ELF-1 (cell line): ENCODE data around the gene YOD1.
A peak's percentile ranks its signal among the peaks of the same experiment; 100 is the strongest.

Experiments used
- DNase-seq: peaks from one replicate; pipeline ENCODE4 v3.0.0-alpha.2; 2016; ENCODE audit warnings: low read depth, low spot score

Gene YOD1

GRCh38 chr1:207073906-207074820, 23.2 kb upstream of the YOD1 start:
- no peak for DNase-seq

GRCh38 chr1:207072233-207072632, 21.2 kb upstream of the YOD1 start:
- DNase-seq, result no peak

GRCh38 chr1:207071426-207071825, 20.4 kb upstream of the YOD1 start:
- DNase-seq, result no peak

GRCh38 chr1:207070811-207071210, 19.8 kb upstream of the YOD1 start:
- DNase-seq, result no peak

- DNase-seq, result no peak
Measured at GRCh38 chr1:207069858-207070506, 19.0 kb upstream of the YOD1 start.

GRCh38 chr1:207069061-207069460, 18.1 kb upstream of the YOD1 start:
- no peak for DNase-seq

GRCh38 chr1:207067665-207068064, 16.7 kb upstream of the YOD1 start:
- DNase-seq, result no peak

GRCh38 chr1:207067185-207067584, 16.2 kb upstream of the YOD1 start:
- no peak for DNase-seq

GRCh38 chr1:207064561-207064960, 13.6 kb upstream of the YOD1 start:
- DNase-seq, result no peak

- DNase-seq, result no peak
Measured at GRCh38 chr1:207063014-207063413, 12.0 kb upstream of the YOD1 start.

GRCh38 chr1:207062058-207062457, 11.1 kb upstream of the YOD1 start:
- no peak for DNase-seq

- DNase-seq, result no peak
Measured at GRCh38 chr1:207060596-207060995, 9.6 kb upstream of the YOD1 start.

- no peak for DNase-seq
Measured at GRCh38 chr1:207059881-207060280, 8.9 kb upstream of the YOD1 start.

GRCh38 chr1:207058878-207059867, 8.2 kb upstream of the YOD1 start:
- peak; percentile 30 for DNase-seq

GRCh38 chr1:207058252-207058651, 7.2 kb upstream of the YOD1 start:
- no peak for DNase-seq

GRCh38 chr1:207056673-207057072, 5.7 kb upstream of the YOD1 start:
- DNase-seq, result no peak

- DNase-seq, result no peak
Measured at GRCh38 chr1:207055386-207056001, 4.5 kb upstream of the YOD1 start.

- DNase-seq, result no peak
Measured at GRCh38 chr1:207054491-207054890, 3.5 kb upstream of the YOD1 start.

- DNase-seq, result peak; percentile 100
Measured at GRCh38 chr1:207052911-207053769, 2.1 kb upstream of the YOD1 start, which contains the start of gene PFKFB2. PFKFB2 (plus strand) TSS chr1:207053275; CDS start chr1:207054718, 1,443 bp downstream.

- DNase-seq, result peak; percentile 94
Measured at GRCh38 chr1:207050480-207051190, 373 bp downstream of the YOD1 start.
